H9 (cell line): Measurements from ENCODE around the gene CD300LG. TPM values are rescaled to one million over a fixed set of nuclear protein-coding genes. Genes with fewer than 3 reads are reported as not detected.

ENCODE experiments used
- DNase-seq: peaks from one replicate; pipeline ENCODE4 v3.0.0-alpha.2; 2017
- H2AFZ ChIP-seq: one replicate; pipeline ENCODE4 v1.6.1; 2013; ENCODE audit warnings: mild to moderate bottlenecking, low read length, control low read depth, moderate library complexity
- H2AK5ac ChIP-seq: 2 replicates; pipeline ENCODE4 v1.6.1; 2013; ENCODE audit warnings: low read length, control low read depth, mixed read lengths; ENCODE audit not compliant: insufficient read length
- H2BK120ac ChIP-seq: one replicate; pipeline ENCODE4 v1.6.1; 2013; ENCODE audit warnings: low read depth, mild to moderate bottlenecking, low read length, control low read depth, inconsistent platforms; ENCODE audit not compliant: poor library complexity, severe bottlenecking
- H2BK12ac ChIP-seq: 2 replicates; pipeline ENCODE4 v1.6.1; 2013; ENCODE audit warnings: low read length, control low read depth, mixed read lengths, low read depth; ENCODE audit not compliant: insufficient read length
- H2BK15ac ChIP-seq: 2 replicates; pipeline ENCODE4 v1.6.1; 2013; ENCODE audit warnings: low read depth, low read length, control low read depth
- H2BK20ac ChIP-seq: one replicate; pipeline ENCODE4 v1.6.1; 2013; ENCODE audit warnings: low read depth, mild to moderate bottlenecking, low read length, control low read depth, inconsistent platforms; ENCODE audit not compliant: poor library complexity, severe bottlenecking
- H2BK5ac ChIP-seq: 2 replicates; pipeline ENCODE4 v1.6.1; 2013; ENCODE audit warnings: low read length, control low read depth, mixed read lengths; ENCODE audit not compliant: insufficient read length
- H3K14ac ChIP-seq: 2 replicates; pipeline ENCODE4 v1.6.1; 2013; ENCODE audit warnings: low read length, control low read depth; ENCODE audit not compliant: insufficient read depth
- H3K18ac ChIP-seq: 2 replicates; pipeline ENCODE4 v1.6.1; 2013; ENCODE audit warnings: low read depth, mild to moderate bottlenecking, mixed read lengths, low read length, control low read depth; ENCODE audit not compliant: insufficient read length
- H3K23ac ChIP-seq: 2 replicates; pipeline ENCODE4 v1.6.1; 2013; ENCODE audit warnings: low read length, control low read depth, mixed read lengths, low read depth; ENCODE audit not compliant: insufficient read length
- H3K23me2 ChIP-seq: 2 replicates; pipeline ENCODE4 v1.6.1; 2013; ENCODE audit warnings: low read depth, mild to moderate bottlenecking, mixed read lengths, low read length, control low read depth; ENCODE audit not compliant: insufficient read length, poor library complexity, severe bottlenecking
- H3K27ac ChIP-seq: 2 replicates; pipeline ENCODE4 v1.5.1; 2013; ENCODE audit warnings: low read length, control low read depth, mixed read lengths, low read depth; ENCODE audit not compliant: insufficient read length
- H3K27me3 ChIP-seq: 2 replicates; pipeline ENCODE4 v1.6.1; 2013; ENCODE audit warnings: low read length, control low read depth, inconsistent platforms; ENCODE audit not compliant: insufficient read depth
- H3K4ac ChIP-seq: 2 replicates; pipeline ENCODE4 v1.6.1; 2013; ENCODE audit warnings: low read depth, mild to moderate bottlenecking, control low read depth, inconsistent platforms, low read length, moderate library complexity
- H3K4me1 ChIP-seq: 2 replicates; pipeline ENCODE4 v1.6.1; 2013; ENCODE audit warnings: low read length, control low read depth, inconsistent platforms; ENCODE audit not compliant: insufficient read depth
- H3K4me2 ChIP-seq: 2 replicates; pipeline ENCODE4 v1.6.1; 2013; ENCODE audit warnings: low read length, control low read depth, mixed read lengths; ENCODE audit not compliant: insufficient read length, insufficient read depth
- H3K56ac ChIP-seq: 2 replicates; pipeline ENCODE4 v1.6.1; 2013; ENCODE audit warnings: low read depth, mild to moderate bottlenecking, mixed read lengths, low read length, control low read depth; ENCODE audit not compliant: insufficient read length
- H3K79me1 ChIP-seq: 2 replicates; pipeline ENCODE4 v1.6.1; 2013; ENCODE audit warnings: low read depth, mild to moderate bottlenecking, moderate library complexity, low read length, control low read depth, inconsistent platforms; ENCODE audit not compliant: insufficient read depth, poor library complexity, severe bottlenecking
- H3K79me2 ChIP-seq: 2 replicates; pipeline ENCODE4 v1.6.1; 2013; ENCODE audit warnings: low read length, control low read depth, inconsistent platforms; ENCODE audit not compliant: insufficient read depth
- H3K9ac ChIP-seq: 2 replicates; pipeline ENCODE4 v1.6.1; 2013; ENCODE audit warnings: low read length, control low read depth, mixed read lengths; ENCODE audit not compliant: insufficient read length; ENCODE audit errors: extremely low read depth
- H3K9me3 ChIP-seq: one replicate; pipeline ENCODE4 v1.6.1; 2013; ENCODE audit warnings: low read depth, low read length, inconsistent platforms; ENCODE audit not compliant: control insufficient read depth
- H3T11ph ChIP-seq: one replicate; pipeline ENCODE4 v1.6.1; 2013; ENCODE audit warnings: mild to moderate bottlenecking, low read length, control low read depth, inconsistent platforms
- H4K20me1 ChIP-seq: one replicate; pipeline ENCODE4 v1.6.1; 2013; ENCODE audit not compliant: control insufficient read depth, insufficient read length, insufficient read depth
- H4K5ac ChIP-seq: 2 replicates; pipeline ENCODE4 v1.6.1; 2013; ENCODE audit warnings: low read depth, mild to moderate bottlenecking, mixed read lengths, low read length, control low read depth; ENCODE audit not compliant: insufficient read length
- H4K8ac ChIP-seq: replicated peaks from 2 replicates; pipeline ENCODE4 v1.6.1; 2013; ENCODE audit warnings: low read length, control low read depth, mixed read lengths, low read depth; ENCODE audit not compliant: insufficient read length
- H4K91ac ChIP-seq: 2 replicates; pipeline ENCODE4 v1.6.1; 2013; ENCODE audit warnings: low read depth, mild to moderate bottlenecking, moderate library complexity, mixed read lengths, low read length, control low read depth; ENCODE audit not compliant: insufficient read length
- H3K27ac Mint-ChIP-seq, 3 experiments: 2 replicates in 2 of 3; 3 replicates in 1 of 3; pipeline ENCODE4 v1.8.0; 2020 to 2021; ENCODE audit warnings: mixed read lengths in 3 of 3, mild to moderate bottlenecking in 1 of 3, moderate library complexity in 1 of 3
- H3K27me3 Mint-ChIP-seq: 2 replicates; pipeline ENCODE4 v1.8.0; 2021; ENCODE audit warnings: low read depth, mild to moderate bottlenecking, moderate library complexity, mixed read lengths
- H3K36me3 Mint-ChIP-seq, 3 experiments: 2 replicates in 2 of 3; 3 replicates in 1 of 3; pipeline ENCODE4 v1.8.0; 2020 to 2021; ENCODE audit warnings: low read depth in 3 of 3, mixed read lengths in 3 of 3; ENCODE audit not compliant: insufficient read depth in 1 of 3
- H3K4me1 Mint-ChIP-seq, 2 experiments: 2 replicates each; pipeline ENCODE4 v1.8.0; 2020; ENCODE audit warnings: mixed read lengths in 2 of 2
- H3K4me3 Mint-ChIP-seq, 2 experiments: 2 replicates in 1 of 2; 3 replicates in 1 of 2; pipeline ENCODE4 v1.8.0; 2020 to 2021; ENCODE audit warnings: mild to moderate bottlenecking in 2 of 2, mixed read lengths in 2 of 2, moderate library complexity in 1 of 2
- H3K9me3 Mint-ChIP-seq, 2 experiments: 2 replicates in 1 of 2; 3 replicates in 1 of 2; pipeline ENCODE4 v1.8.0; 2020; ENCODE audit warnings: mild to moderate bottlenecking in 2 of 2, mixed read lengths in 2 of 2, moderate library complexity in 1 of 2
- CTCF ChIP-seq: fragments of 200-600 bp; sonication (generic); conservative IDR thresholded peaks from 3 replicates; pipeline ENCODE4 v1.8.0; 2021; ENCODE audit warnings: antibody characterized with exemption, mild to moderate bottlenecking
- WGBS: extraction: QIAGEN DNeasy Blood & Tissue Kit; methylation state at CpG from one replicate; pipeline ENCODE4 v1.1.7; 2013; ENCODE audit warnings: missing lambda C conversion rate, low lambda C conversion rate, mixed read lengths; ENCODE audit not compliant: insufficient read length; ENCODE audit errors: extremely low coverage; 5-methylcytosine and 5-hydroxymethylcytosine counted together
- total RNA-seq: library from RNA; stranded (reverse); gene quantifications from 2 replicates; pipeline ENCODE4 v1.2.1, GENCODE V29; 2021

CD300LG gene
- total RNA-seq, 1 experiment from 2014 or later: not detected

GRCh38 chr17:43898446-43898845 lies 51.5 kb downstream of the CD300LG start:
- Histone ChIP-seq H3K27ac (no peak overlapping the region), H3K56ac (no peak overlapping the region), H3K4me1 (peaks cover 6% of the 10 kb centered on the region; the same call in 1 of the 2 replicates), H4K91ac (no peak overlapping the region), H2BK20ac (no peak overlapping the region), H3K79me1 (no peaks in the 10 kb centered on the region), H2BK5ac (no peak overlapping the region), H3K9me3 (no peaks in the 10 kb centered on the region), H2AK5ac (no peak overlapping the region), H3K27me3 (no peaks in the 10 kb centered on the region), H2BK15ac (no peak overlapping the region), H3K23ac (no peak overlapping the region), H2BK120ac (no peak overlapping the region), H3K4me2 (no peak overlapping the region), H3K18ac (no peak overlapping the region), H3K79me2 (0 out of 2 replicates have a peak, but pooled peaks cover 2% of the 10 kb centered on the region), H3K4ac (no peak overlapping the region), H3K14ac (no peak overlapping the region), H4K8ac (no peak overlapping the region), H4K5ac (no peak overlapping the region), H3T11ph (no peak overlapping the region), H2AFZ (no peak overlapping the region), H3K9ac (no peak overlapping the region), H2BK12ac (no peak overlapping the region), H4K20me1 (no peaks in the 10 kb centered on the region), H3K23me2 (peaks cover 16% of the 10 kb centered on the region)
- Mint-ChIP-seq H3K27me3 (peaks cover 32% of the 10 kb centered on the region), H3K36me3 (peaks cover 12 to 17% (median 15%) of the 10 kb centered on the region in 3 experiments; a peak in 5 of 7 replicates), H3K27ac (no peak overlapping the region), H3K9me3 (no peaks in the 10 kb centered on the region), H3K4me3 (no peak overlapping the region; a peak in 1 of 5 replicates), H3K4me1 (peaks cover 29 to 46% of the 10 kb centered on the region in 2 experiments)
- TF ChIP-seq CTCF: no peak
- no peak for DNase-seq
- WGBS: no CpG with 5 or more reads among the region's 1 CpG
